Endodermal cell (in vitro differentiated cells): ENCODE results near the gene RGS11. TPM values are rescaled to one million over a fixed set of nuclear protein-coding genes. Genes with fewer than 3 reads are reported as not detected.

Source experiments
- DNase-seq: peaks from one replicate; pipeline ENCODE4 v3.0.0-alpha.2; 2017
- H3K27ac ChIP-seq: 2 replicates; pipeline ENCODE4 v1.5.1; 2013; ENCODE audit warnings: mild to moderate bottlenecking, low read depth, low read length, moderate library complexity
- H3K27me3 ChIP-seq: 2 replicates; pipeline ENCODE4 v1.6.1; 2013; ENCODE audit warnings: mild to moderate bottlenecking, low read length, moderate library complexity; ENCODE audit not compliant: insufficient read depth, control insufficient read depth, poor library complexity, severe bottlenecking
- H3K36me3 ChIP-seq: 2 replicates; pipeline ENCODE4 v1.7.0; 2013; ENCODE audit warnings: mild to moderate bottlenecking, low read length, moderate library complexity; ENCODE audit not compliant: control insufficient read depth, insufficient read depth
- H3K4me1 ChIP-seq: one replicate; pipeline ENCODE4 v1.7.0; 2013; ENCODE audit warnings: low read length; ENCODE audit not compliant: control insufficient read depth, insufficient read depth
- H3K4me3 ChIP-seq: 2 replicates; pipeline ENCODE4 v1.5.1; 2013; ENCODE audit warnings: mild to moderate bottlenecking, low read length, moderate library complexity
- H3K9ac ChIP-seq: 2 replicates; pipeline ENCODE4 v1.6.1; 2013; ENCODE audit warnings: mild to moderate bottlenecking, low read length, moderate library complexity; ENCODE audit not compliant: poor library complexity, severe bottlenecking; ENCODE audit errors: extremely low read depth
- H3K9me3 ChIP-seq: 2 replicates; pipeline ENCODE4 v1.6.1; 2013; ENCODE audit warnings: mild to moderate bottlenecking, low read length, moderate library complexity; ENCODE audit not compliant: control insufficient read depth
- H3K27ac Mint-ChIP-seq: 2 replicates; pipeline ENCODE4 v1.8.0; 2020; ENCODE audit warnings: mixed read lengths
- H3K27me3 Mint-ChIP-seq: 2 replicates; pipeline ENCODE4 v1.8.0; 2021; ENCODE audit warnings: mild to moderate bottlenecking, mixed read lengths; ENCODE audit not compliant: insufficient read depth
- H3K36me3 Mint-ChIP-seq: 2 replicates; pipeline ENCODE4 v1.8.0; 2020; ENCODE audit warnings: low read depth, mixed read lengths
- H3K4me1 Mint-ChIP-seq: 2 replicates; pipeline ENCODE4 v1.8.0; 2020; ENCODE audit warnings: mixed read lengths
- H3K4me3 Mint-ChIP-seq: 2 replicates; pipeline ENCODE4 v1.8.0; 2020; ENCODE audit warnings: mild to moderate bottlenecking, moderate library complexity, mixed read lengths
- H3K9me3 Mint-ChIP-seq: 2 replicates; pipeline ENCODE4 v1.8.0; 2020; ENCODE audit warnings: mild to moderate bottlenecking, mixed read lengths
- CTCF ChIP-seq: fragments of 200-600 bp; sonication (generic); conservative IDR thresholded peaks from 2 replicates; pipeline ENCODE4 v1.5.0; 2021; ENCODE audit warnings: antibody characterized with exemption, mild to moderate bottlenecking
- WGBS, 2 experiments: methylation state at CpG; one replicate each; pipeline versions ENCODE4 v1.1.5 to v1.1.7; 2013; ENCODE audit warnings: missing lambda C conversion rate in 2 of 2, mixed read lengths in 1 of 2; ENCODE audit not compliant: insufficient coverage in 1 of 2, insufficient read length in 1 of 2; 5-methylcytosine and 5-hydroxymethylcytosine counted together
- total RNA-seq, 2 donors: library from RNA; stranded (reverse); fragmentation: NEBNext Ultra II Directional in 1 of 2; extraction: Animal tissue kit (Norgen Biotek cat#: 25700) in 1 of 2; gene quantifications; 2 replicates in 1 of 2; 3 replicates in 1 of 2; pipeline ENCODE4 v1.2.1, GENCODE V29; 2021

RGS11 gene
- total RNA-seq, 2 donors from 2014 or later = 2.0 to 7.8 TPM

GRCh38 chr16:249431-249830 is 26.3 kb downstream of the RGS11 start:
- H3K9ac ChIP-seq = no peak overlapping the region
- no peak for TF ChIP-seq CTCF
- no peak overlapping the region for H3K27ac ChIP-seq
- DNase-seq = no peak
- Mint-ChIP-seq H3K27ac (no peak overlapping the region), H3K9me3 (no peaks in the 10 kb centered on the region), H3K4me3 (no peak overlapping the region), H3K36me3 (peaks cover 28% of the 10 kb centered on the region), H3K4me1 (peaks cover 10% of the 10 kb centered on the region), H3K27me3 (no peaks in the 10 kb centered on the region)
- peaks cover 24% of the 10 kb centered on the region for H3K36me3 ChIP-seq
- H3K4me1 ChIP-seq = no peaks in the 10 kb centered on the region
- 95 to 97% methylated on average over 7 to 12 of the region's 12 CpGs for WGBS, 2 experiments
- H3K27me3 ChIP-seq = no peaks in the 10 kb centered on the region
- no peaks in the 10 kb centered on the region for H3K9me3 ChIP-seq
- H3K4me3 ChIP-seq = no peak overlapping the region

GRCh38 chr16:247027-247426 is 28.7 kb downstream of the RGS11 start:
- TF ChIP-seq CTCF = no peak
- H3K9ac ChIP-seq = no peak overlapping the region
- no peaks in the 10 kb centered on the region for H3K9me3 ChIP-seq
- no peak overlapping the region for H3K4me3 Mint-ChIP-seq
- peaks cover 14% of the 10 kb centered on the region for H3K36me3 ChIP-seq
- WGBS, 2 experiments = 96 to 97% methylated on average over 6 to 12 of the region's 12 CpGs
- no peak for DNase-seq
- no peaks in the 10 kb centered on the region for H3K27me3 ChIP-seq
- no peak overlapping the region for H3K27ac ChIP-seq
- no peaks in the 10 kb centered on the region for H3K9me3 Mint-ChIP-seq
- no peaks in the 10 kb centered on the region for H3K4me1 ChIP-seq
- H3K4me1 Mint-ChIP-seq = peaks cover 4% of the 10 kb centered on the region
- H3K27me3 Mint-ChIP-seq = no peaks in the 10 kb centered on the region
- H3K4me3 ChIP-seq = no peak overlapping the region
- no peak overlapping the region for H3K27ac Mint-ChIP-seq
- peaks cover 14% of the 10 kb centered on the region for H3K36me3 Mint-ChIP-seq

DNA sequence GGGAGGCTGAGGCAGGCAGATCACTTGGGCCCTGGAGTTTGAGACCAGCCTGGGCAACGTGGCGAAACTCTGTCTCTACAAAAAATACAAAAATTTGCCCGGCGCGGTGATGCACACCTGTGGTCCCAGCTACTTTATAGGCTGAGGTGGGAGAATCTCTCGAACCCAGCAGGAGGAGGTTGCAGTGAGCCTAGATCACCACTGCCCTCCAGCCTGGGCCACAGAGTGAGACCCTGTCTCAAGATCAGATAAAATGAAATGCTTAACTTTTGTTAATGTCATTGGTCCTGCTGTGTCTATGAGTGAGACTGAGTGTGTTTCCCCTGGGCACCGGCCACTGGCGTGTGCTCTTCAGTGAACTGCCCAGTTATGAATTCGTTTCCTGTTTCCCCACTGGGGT is 30.6 kb downstream of the RGS11 start:
- Mint-ChIP-seq H3K27me3 (no peaks in the 10 kb centered on the region), H3K4me1 (peaks cover under 1% of the 10 kb centered on the region), H3K36me3 (peaks cover 13% of the 10 kb centered on the region), H3K9me3 (no peaks in the 10 kb centered on the region), H3K27ac (no peak overlapping the region), H3K4me3 (no peak overlapping the region)
- 87 to 93% methylated on average over 7 to 9 of the region's 9 CpGs for WGBS, 2 experiments
- H3K4me3 ChIP-seq = no peak overlapping the region
- DNase-seq = no peak
- H3K36me3 ChIP-seq = peaks cover under 1% of the 10 kb centered on the region
- no peaks in the 10 kb centered on the region for H3K9me3 ChIP-seq
- TF ChIP-seq CTCF = no peak
- no peaks in the 10 kb centered on the region for H3K4me1 ChIP-seq
- H3K27me3 ChIP-seq = no peaks in the 10 kb centered on the region
- no peak overlapping the region for H3K27ac ChIP-seq
- H3K9ac ChIP-seq = no peak overlapping the region
